Karpas-422 (cell line): Measurements from ENCODE around the gene MRPL27. TPM values are rescaled to one million over a fixed set of nuclear protein-coding genes. Genes with fewer than 3 reads are reported as not detected.
"Not testable (repeated sequence)": the region's sequence is repeated elsewhere in the genome, so short reads cannot be mapped to it uniquely, and the experiment has no call there.

ENCODE experiments used
- DNase-seq: peaks from one replicate; pipeline ENCODE4 v3.0.0-alpha.2; 2015
- H2AFZ ChIP-seq: fragments of 200-600 bp; sonication (generic); 2 replicates; pipeline ENCODE4 v1.6.1; 2014; ENCODE audit warnings: antibody characterized with exemption, low read length, mixed read lengths
- H3K27ac ChIP-seq: fragments of 200-600 bp; sonication (generic); 2 replicates; pipeline ENCODE4 v1.5.1; 2014; ENCODE audit warnings: mild to moderate bottlenecking, low read length, moderate library complexity
- H3K27me3 ChIP-seq: fragments of 200-600 bp; sonication (generic); 2 replicates; pipeline ENCODE4 v1.6.1; 2014; ENCODE audit warnings: low read length, mixed read lengths
- H3K36me3 ChIP-seq: fragments of 200-600 bp; sonication (generic); 2 replicates; pipeline ENCODE4 v1.6.1; 2014; ENCODE audit warnings: low read length, mixed read lengths; ENCODE audit not compliant: insufficient read depth
- H3K4me1 ChIP-seq: fragments of 200-600 bp; sonication (generic); 2 replicates; pipeline ENCODE4 v1.6.1; 2014; ENCODE audit warnings: mild to moderate bottlenecking, low read length, mixed read lengths
- H3K4me2 ChIP-seq: fragments of 200-600 bp; sonication (generic); 2 replicates; pipeline ENCODE4 v1.6.1; 2014; ENCODE audit warnings: low read length, low read depth, mild to moderate bottlenecking; ENCODE audit not compliant: poor library complexity, severe bottlenecking
- H3K4me3 ChIP-seq: fragments of 200-600 bp; sonication (generic); 2 replicates; pipeline ENCODE4 v1.5.1; 2014; ENCODE audit warnings: mild to moderate bottlenecking, antibody characterized with exemption, low read length, mixed read lengths
- H3K79me2 ChIP-seq: fragments of 200-600 bp; sonication (generic); 2 replicates; pipeline ENCODE4 v1.6.1; 2014; ENCODE audit warnings: mild to moderate bottlenecking, low read length, mixed read lengths
- H3K9ac ChIP-seq: fragments of 200-600 bp; sonication (generic); 2 replicates; pipeline ENCODE4 v1.6.0; 2014; ENCODE audit warnings: low read length
- H3K9me2 ChIP-seq: fragments of 200-600 bp; sonication (generic), shearing (Covaris generic); replicated peaks from 2 replicates; pipeline ENCODE4 v1.6.0; 2014; ENCODE audit warnings: mild to moderate bottlenecking, low read length, moderate library complexity; ENCODE audit not compliant: insufficient read depth
- H3K9me3 ChIP-seq: fragments of 300-700, 200-600 bp; sonication (generic); 2 replicates; pipeline ENCODE4 v1.6.1; 2014; ENCODE audit warnings: low read length, mixed read lengths
- H4K20me1 ChIP-seq: fragments of 200-600 bp; sonication (generic); 2 replicates; pipeline ENCODE4 v1.6.1; 2014; ENCODE audit warnings: mild to moderate bottlenecking, antibody characterized with exemption, low read length, low read depth; ENCODE audit not compliant: insufficient read depth
- total RNA-seq: library from RNA; depleted of rRNA; stranded (reverse); fragments of >200 nt; shearing (Covaris generic); gene quantifications from 2 replicates; pipeline ENCODE4 v1.2.3, GENCODE V29; 2014; ENCODE audit warnings: low replicate concordance

MRPL27 gene
- total RNA-seq, 1 experiment from 2014 or later = 22.3 TPM

- no peaks in the 10 kb centered on the region for H4K20me1 ChIP-seq
- H3K9me3 ChIP-seq = no peaks in the 10 kb centered on the region
- no peak overlapping the region for H3K27ac ChIP-seq
- no peak overlapping the region for H3K4me2 ChIP-seq
- no peak overlapping the region for H3K9ac ChIP-seq
- H3K4me1 ChIP-seq = no peaks in the 10 kb centered on the region
- no peak overlapping the region for H3K4me3 ChIP-seq
- H3K9me2 ChIP-seq = no peaks in the 10 kb centered on the region
- H3K36me3 ChIP-seq = no peaks in the 10 kb centered on the region
- H2AFZ ChIP-seq = no peak overlapping the region
- no peaks in the 10 kb centered on the region for H3K27me3 ChIP-seq
- DNase-seq = no peak
- H3K79me2 ChIP-seq = no peaks in the 10 kb centered on the region
These were observed 34.9 kb upstream of the MRPL27 start for GRCh38 chr17:50407921-50408320.

GRCh38 chr17:50406578-50406977, 33.6 kb upstream of the MRPL27 start:
- H3K9ac ChIP-seq = no peak overlapping the region
- H3K27me3 ChIP-seq = no peaks in the 10 kb centered on the region
- no peak overlapping the region for H3K4me3 ChIP-seq
- H3K4me2 ChIP-seq = no peak overlapping the region
- no peak overlapping the region for H3K27ac ChIP-seq
- no peaks in the 10 kb centered on the region for H3K4me1 ChIP-seq
- no peak overlapping the region for H2AFZ ChIP-seq
- no peaks in the 10 kb centered on the region for H3K9me2 ChIP-seq
- no peak for DNase-seq
- H3K9me3 ChIP-seq = no peaks in the 10 kb centered on the region
- H4K20me1 ChIP-seq = no peaks in the 10 kb centered on the region
- H3K79me2 ChIP-seq = no peaks in the 10 kb centered on the region
- H3K36me3 ChIP-seq = no peaks in the 10 kb centered on the region

- not testable (repeated sequence) for H3K9me2 ChIP-seq, H3K27ac ChIP-seq, H3K4me2 ChIP-seq, H3K9me3 ChIP-seq, H2AFZ ChIP-seq, H3K27me3 ChIP-seq, DNase-seq, H3K4me1 ChIP-seq, H4K20me1 ChIP-seq, H3K36me3 ChIP-seq, H3K79me2 ChIP-seq, H3K4me3 ChIP-seq, H3K9ac ChIP-seq
These were observed 32.4 kb upstream of the MRPL27 start for GRCh38 chr17:50405351-50405750.

- H3K27ac ChIP-seq, H3K9ac ChIP-seq, H3K4me3 ChIP-seq, H3K27me3 ChIP-seq, H2AFZ ChIP-seq, H3K9me3 ChIP-seq, DNase-seq, H3K9me2 ChIP-seq, H3K4me2 ChIP-seq: not testable (repeated sequence)
- H3K4me1 ChIP-seq = peaks cover 22% of the 10 kb centered on the region
- peaks cover 24% of the 10 kb centered on the region for H4K20me1 ChIP-seq
- peaks cover 12% of the 10 kb centered on the region for H3K36me3 ChIP-seq
- H3K79me2 ChIP-seq = peaks cover 27% of the 10 kb centered on the region
These were observed 26.6 kb upstream of the MRPL27 start for GRCh38 chr17:50399591-50399990.

GRCh38 chr17:50398672-50399071, 25.7 kb upstream of the MRPL27 start:
- H3K79me2 ChIP-seq = peaks cover 36% of the 10 kb centered on the region
- H3K9me2 ChIP-seq, H3K4me2 ChIP-seq, H3K27me3 ChIP-seq, H3K27ac ChIP-seq, H3K9ac ChIP-seq, DNase-seq, H3K4me3 ChIP-seq, H3K9me3 ChIP-seq, H2AFZ ChIP-seq: not testable (repeated sequence)
- peaks cover 22% of the 10 kb centered on the region for H3K36me3 ChIP-seq
- H3K4me1 ChIP-seq = peaks cover 22% of the 10 kb centered on the region
- H4K20me1 ChIP-seq = peaks cover 24% of the 10 kb centered on the region

- Histone ChIP-seq H4K20me1 (peaks cover 24% of the 10 kb centered on the region), H3K9ac (peak overlapping the region; percentile 95), H3K4me2 (peak overlapping the region; percentile 100), H3K9me3 (no peaks in the 10 kb centered on the region), H3K9me2 (peaks cover 3% of the 10 kb centered on the region; the same call in 1 of the 2 replicates), H3K79me2 (peaks cover 44% of the 10 kb centered on the region), H3K4me1 (peaks cover 26% of the 10 kb centered on the region), H2AFZ (peak overlapping the region; percentile 93), H3K4me3 (peak overlapping the region; percentile 95), H3K27me3 (no peaks in the 10 kb centered on the region), H3K27ac (no peak overlapping the region), H3K36me3 (peaks cover 29% of the 10 kb centered on the region)
- no peak for DNase-seq
These were observed 24.9 kb upstream of the MRPL27 start for GRCh38 chr17:50397919-50398285.

GRCh38 chr17:50397111-50397918, 24.3 kb upstream of the MRPL27 start, which contains the start of gene LRRC59:
Gene LRRC59 (minus strand): TSS chr17:50397523. CDS start chr17:50397317, 206 bp downstream.
- DNase-seq = peak; percentile 94
- H3K27me3 ChIP-seq = no peaks in the 10 kb centered on the region
- H2AFZ ChIP-seq = peak within 1 kb of the TSS; percentile 93
- H3K4me2 ChIP-seq = peak within 1 kb of the TSS; percentile 100
- peaks cover 35% of the 10 kb centered on the region for H3K36me3 ChIP-seq
- peaks cover 24% of the 10 kb centered on the region for H4K20me1 ChIP-seq
- H3K9me3 ChIP-seq = no peaks in the 10 kb centered on the region
- peaks cover 31% of the 10 kb centered on the region for H3K4me1 ChIP-seq
- peaks cover 3% of the 10 kb centered on the region; the same call in 1 of the 2 replicates for H3K9me2 ChIP-seq
- peak within 1 kb of the TSS; percentile 95 for H3K4me3 ChIP-seq
- H3K79me2 ChIP-seq = peaks cover 49% of the 10 kb centered on the region
- peak within 1 kb of the TSS; percentile 24; the same call in 1 of the 2 replicates for H3K27ac ChIP-seq
- peak within 1 kb of the TSS; percentile 95 for H3K9ac ChIP-seq

GRCh38 chr17:50396261-50397110, 23.5 kb upstream of the MRPL27 start:
- peak overlapping the region; percentile 95 for H3K4me3 ChIP-seq
- H3K4me1 ChIP-seq = peaks cover 39% of the 10 kb centered on the region
- no peaks in the 10 kb centered on the region for H3K9me3 ChIP-seq
- peaks cover 49% of the 10 kb centered on the region for H3K79me2 ChIP-seq
- peaks cover 24% of the 10 kb centered on the region for H4K20me1 ChIP-seq
- H3K27me3 ChIP-seq = no peaks in the 10 kb centered on the region
- peak overlapping the region; percentile 100 for H3K4me2 ChIP-seq
- H3K36me3 ChIP-seq = peaks cover 39% of the 10 kb centered on the region
- H3K9me2 ChIP-seq = peaks cover 3% of the 10 kb centered on the region; the same call in 1 of the 2 replicates
- peak overlapping the region; percentile 95 for H3K9ac ChIP-seq
- no peak overlapping the region for H2AFZ ChIP-seq
- DNase-seq = peak; percentile 62
- H3K27ac ChIP-seq = peak overlapping the region; percentile 24; the same call in 1 of the 2 replicates
